Heart left ventricle (tissue), 16 donors: ENCODE results near the gene ANKRD44. TPM values are rescaled to one million over a fixed set of nuclear protein-coding genes. Genes with fewer than 3 reads are reported as not detected.

ENCODE experiments used
- ATAC-seq, 4 donors: fragments of 200-7000 bp; cut with Tn5 transposase; one replicate each; pipeline ENCODE4 v1.9.1; 2020 to 2022; ENCODE audit warnings: moderate library complexity in 4 of 4, mild to moderate bottlenecking in 3 of 4, moderate number of reproducible peaks in 1 of 4
- DNase-seq, 5 donors: peaks; one replicate each; pipeline ENCODE4 v3.0.0-alpha.2; 2020
- H3K27ac ChIP-seq, 12 donors: fragments of 200-600 bp; sonication (generic) in 4 of 12; one replicate each; pipeline versions ENCODE4 v1.5.0 to v1.8.0; 2016 to 2022; ENCODE audit warnings: mild to moderate bottlenecking in 2 of 12
- H3K27me3 ChIP-seq, 9 donors: fragments of 200-600 bp; sonication (generic) in 2 of 9; one replicate each; pipeline versions ENCODE4 v1.5.1 to v1.8.0; 2016 to 2022; ENCODE audit warnings: mild to moderate bottlenecking in 3 of 9
- H3K36me3 ChIP-seq, 9 donors: fragments of 200-600 bp; sonication (generic) in 2 of 9; one replicate each; pipeline versions ENCODE4 v1.5.0 to v1.8.0; 2018 to 2022; ENCODE audit warnings: mild to moderate bottlenecking in 2 of 9
- H3K4me1 ChIP-seq, 12 donors: fragments of 200-600 bp; sonication (generic) in 4 of 12; one replicate each; pipeline versions ENCODE4 v1.5.0 to v1.8.0; 2016 to 2022; ENCODE audit warnings: mild to moderate bottlenecking in 3 of 12
- H3K4me3 ChIP-seq, 12 donors: fragments of 200-600 bp; sonication (generic) in 4 of 12; one replicate each; pipeline versions ENCODE4 v1.5.0 to v1.8.0; 2017 to 2022; ENCODE audit warnings: mild to moderate bottlenecking in 9 of 12, moderate library complexity in 4 of 12
- H3K9me3 ChIP-seq, 12 donors: fragments of 200-600 bp; sonication (generic) in 4 of 12; one replicate each; pipeline versions ENCODE4 v1.5.0 to v1.8.0; 2016 to 2022; ENCODE audit warnings: mild to moderate bottlenecking in 1 of 12
- POLR2A ChIP-seq, 2 donors: fragments of 450-650 bp; IDR thresholded peaks; one replicate each; pipeline ENCODE4 v1.6.1; 2017; ENCODE audit warnings: antibody characterized with exemption in 2 of 2, mild to moderate bottlenecking in 2 of 2, moderate library complexity in 2 of 2
- WGBS, 4 donors: extraction: QIAGEN DNeasy Blood & Tissue Kit in 2 of 4; methylation state at CpG; one replicate each; pipeline versions ENCODE4 v1.1.5 to v1.1.7; 2013 to 2018; 5-methylcytosine and 5-hydroxymethylcytosine counted together
- intact Hi-C, 10 donors: fragments of 100-400 bp; cut with DNase I; formaldehyde crosslinking; loops; one replicate each; pipeline versions ENCODE4 v1.11.1 to v1.14.2; 2022
- polyA plus RNA-seq, 2 donors: library from polyadenylated mRNA; stranded (reverse); fragments of 200-250 nt; gene quantifications; one replicate each; pipeline ENCODE4 v1.2.3, GENCODE V29; 2013
- total RNA-seq, 9 donors: library from RNA; depleted of rRNA in 2 of 9; stranded (reverse); fragments of >200 nt in 2 of 9; fragmentation: NEBNext Ultra II Directional in 3 of 9; extraction: Animal tissue kit (Norgen Biotek cat#: 25700) in 3 of 9; gene quantifications; one replicate each; pipeline versions ENCODE4 v1.1.0 to v1.2.4, GENCODE V29; 2016 to 2023
- TF ChIP-seq, protein P1 (sequence below), 12 donors: fragments of 200-600 bp; sonication (generic) in 4 of 12; IDR thresholded peaks; one replicate each; pipeline versions ENCODE4 v1.5.0 to v1.8.0; 2018 to 2022; ENCODE audit warnings: antibody characterized with exemption in 12 of 12, mild to moderate bottlenecking in 5 of 12
- donor health status: ischemic (EF 13 %, LVEDD 7.1; RV severe dilation, severe dysfunction).
- donor health status: healthy with polysubstance abuse.
- donor health status: DM: no; HTN: yes; CAD: no.
- donor health status: DM: no; HTN: no; CAD: no.
- donor health status: ischemic (EF 25% LVEDD 6.9; RV normal size, moderate dysfunction).
- donor health status: ischemic (EF 25% LVEDD 5.7; RV mildly dilated, moderate dysfunction).
- donor health status: healthy.
- donor health status: DM: yes; HTN: yes; CAD: no.
- donor health status: ischemic (EF 35%, LVEDD 5.7; RV mildly dilated, moderate dysfunction).
- donor health status: nonischemic (EF 11% LVEDD 7.7; RV severe dilation, severe dysfunction).
- donor health status: DM: yes; HTN: yes; CAD: no.
- donor health status: PGD.
- donor health status: ischemic (EF 29% LVEDD 5.4; RV normal size, mild dysfunction).
- donor health status: nonischemic (EF 23%, LVEDD 6.1; RV moderate dilation, normal function).

The ANKRD44 gene
- total and polyA plus RNA-seq, 11 donors: 2.4 to 30.6 (median 8.4) TPM

- no peaks in the 10 kb centered on the region for H3K9me3 ChIP-seq
- TF ChIP-seq, protein P1, sequence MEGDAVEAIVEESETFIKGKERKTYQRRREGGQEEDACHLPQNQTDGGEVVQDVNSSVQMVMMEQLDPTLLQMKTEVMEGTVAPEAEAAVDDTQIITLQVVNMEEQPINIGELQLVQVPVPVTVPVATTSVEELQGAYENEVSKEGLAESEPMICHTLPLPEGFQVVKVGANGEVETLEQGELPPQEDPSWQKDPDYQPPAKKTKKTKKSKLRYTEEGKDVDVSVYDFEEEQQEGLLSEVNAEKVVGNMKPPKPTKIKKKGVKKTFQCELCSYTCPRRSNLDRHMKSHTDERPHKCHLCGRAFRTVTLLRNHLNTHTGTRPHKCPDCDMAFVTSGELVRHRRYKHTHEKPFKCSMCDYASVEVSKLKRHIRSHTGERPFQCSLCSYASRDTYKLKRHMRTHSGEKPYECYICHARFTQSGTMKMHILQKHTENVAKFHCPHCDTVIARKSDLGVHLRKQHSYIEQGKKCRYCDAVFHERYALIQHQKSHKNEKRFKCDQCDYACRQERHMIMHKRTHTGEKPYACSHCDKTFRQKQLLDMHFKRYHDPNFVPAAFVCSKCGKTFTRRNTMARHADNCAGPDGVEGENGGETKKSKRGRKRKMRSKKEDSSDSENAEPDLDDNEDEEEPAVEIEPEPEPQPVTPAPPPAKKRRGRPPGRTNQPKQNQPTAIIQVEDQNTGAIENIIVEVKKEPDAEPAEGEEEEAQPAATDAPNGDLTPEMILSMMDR (IDR thresholded peaks at IDR 0.05): no peak
- TF ChIP-seq POLR2A (IDR thresholded peaks at IDR 0.05): no peak
- intact Hi-C loops: no loop called here
- no peaks in the 10 kb centered on the region for H3K4me1 ChIP-seq
- no peak for DNase-seq
- H3K27me3 ChIP-seq: no peaks in the 10 kb centered on the region
- 84 to 90% (median 88%) methylated on average over 1 of the region's 1 CpG for WGBS, 4 donors
- H3K27ac ChIP-seq: no peak overlapping the region
- H3K4me3 ChIP-seq: no peak overlapping the region
- ATAC-seq: no peak
- H3K36me3 ChIP-seq: no peaks in the 10 kb centered on the region
Observed at GRCh38 chr2:196974970-196975369, 335.6 kb downstream of the ANKRD44 start.

DNA sequence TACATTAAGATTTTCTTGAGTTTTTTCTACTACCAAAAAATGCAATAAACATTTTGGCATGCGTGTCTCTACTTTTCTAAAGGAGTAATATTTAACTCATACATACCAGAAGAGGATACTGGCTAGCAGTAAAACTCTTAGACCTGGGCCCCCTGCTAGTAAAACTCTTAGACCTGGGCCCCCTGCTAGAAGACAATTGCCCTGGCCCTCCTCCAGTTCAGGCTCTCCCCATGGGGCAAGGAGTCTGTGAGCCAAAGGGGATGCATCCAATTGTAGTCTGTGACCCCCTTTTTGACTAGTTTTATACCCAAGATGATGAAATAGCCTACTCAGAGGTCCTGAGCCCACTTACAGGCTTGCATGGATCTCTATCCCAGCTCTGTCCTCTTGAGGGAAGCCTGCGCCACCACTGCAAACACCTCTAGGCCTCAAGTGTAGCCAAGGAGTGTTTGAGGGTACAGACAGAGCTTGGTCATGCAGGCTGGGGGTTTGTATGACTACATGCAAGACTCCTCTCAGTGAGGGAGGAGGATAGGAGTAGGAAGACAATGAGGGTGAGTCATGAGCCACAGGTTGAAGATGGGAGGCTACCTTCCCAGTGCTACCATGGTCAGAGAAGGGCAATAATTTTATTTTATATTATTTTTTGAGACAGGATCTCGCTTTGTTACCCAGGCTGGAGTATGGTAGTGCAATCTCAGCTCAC, 338.9 kb downstream of the ANKRD44 start:
- intact Hi-C loops: no loop called here
- peaks cover 0 to 7% (median 0%) of the 10 kb centered on the region in 12 donors for H3K4me1 ChIP-seq
- ATAC-seq: no peak
- H3K27ac ChIP-seq: no peak overlapping the region
- H3K27me3 ChIP-seq: no peaks in the 10 kb centered on the region
- H3K36me3 ChIP-seq: no peaks in the 10 kb centered on the region
- H3K9me3 ChIP-seq: peaks cover 0 to 3% (median 0%) of the 10 kb centered on the region in 12 donors
- TF ChIP-seq, protein P1 (IDR thresholded peaks at IDR 0.05): no peak
- 65 to 77% (median 73%) methylated on average over 3 of the region's 3 CpGs for WGBS, 4 donors
- H3K4me3 ChIP-seq: no peak overlapping the region
- no peak for DNase-seq

DNA sequence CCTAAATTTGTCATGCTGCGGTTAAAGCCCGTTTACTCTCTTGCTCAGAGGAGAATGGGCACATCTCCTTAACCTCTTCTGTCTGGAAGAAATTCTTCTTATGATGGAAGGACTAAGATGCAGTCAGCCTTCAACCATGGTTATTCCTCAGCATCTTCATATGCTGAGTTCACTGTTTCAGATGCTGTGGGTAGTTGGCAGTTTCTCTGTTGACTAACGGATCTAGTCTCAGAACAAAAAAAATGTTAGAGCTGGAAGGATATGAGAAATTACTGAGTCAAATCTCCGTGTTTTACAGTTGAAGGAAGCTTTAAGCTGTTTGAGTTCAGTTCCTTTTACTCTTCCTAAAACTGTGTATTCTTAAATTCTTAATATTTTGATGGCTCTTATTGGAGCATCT, 340.5 kb downstream of the ANKRD44 start:
- ATAC-seq (no peak), DNase-seq (no peak)
- peaks cover 0 to 3% (median 0%) of the 10 kb centered on the region in 12 donors for H3K9me3 ChIP-seq
- H3K27me3 ChIP-seq: no peaks in the 10 kb centered on the region
- intact Hi-C loops: no loop called here
- H3K4me1 ChIP-seq: peaks cover 0 to 16% (median 0%) of the 10 kb centered on the region in 12 donors
- no peak overlapping the region for H3K27ac ChIP-seq
- H3K36me3 ChIP-seq: no peaks in the 10 kb centered on the region
- H3K4me3 ChIP-seq: no peak overlapping the region
- TF ChIP-seq POLR2A (IDR thresholded peaks at IDR 0.05): no peak
- WGBS, 4 donors: 67 to 75% (median 70%) methylated on average over 4 of the region's 4 CpGs

- Histone ChIP-seq H3K4me3 (no peak overlapping the region), H3K4me1 (peaks cover 0 to 16% (median 0%) of the 10 kb centered on the region in 12 donors), H3K27ac (no peak overlapping the region), H3K36me3 (no peaks in the 10 kb centered on the region), H3K9me3 (peaks cover 0 to 3% (median 0%) of the 10 kb centered on the region in 12 donors), H3K27me3 (no peaks in the 10 kb centered on the region)
- WGBS, 4 donors: 90 to 95% (median 92%) methylated on average over 1 of the region's 1 CpG
- TF ChIP-seq POLR2A (IDR thresholded peaks at IDR 0.05): no peak
- TF ChIP-seq, protein P1 (IDR thresholded peaks at IDR 0.05): no peak
- intact Hi-C loops: no loop called here
- no peak for DNase-seq
- ATAC-seq: no peak
Observed at GRCh38 chr2:196968516-196968915, 342.1 kb downstream of the ANKRD44 start.

GRCh38 chr2:196967775-196968174, 342.8 kb downstream of the ANKRD44 start:
- H3K27me3 ChIP-seq: no peaks in the 10 kb centered on the region
- no peak for TF ChIP-seq POLR2A (IDR thresholded peaks at IDR 0.05)
- TF ChIP-seq, protein P1 (IDR thresholded peaks at IDR 0.05): no peak
- H3K4me3 ChIP-seq: no peak overlapping the region
- H3K4me1 ChIP-seq: peaks cover 0 to 16% (median 0%) of the 10 kb centered on the region in 12 donors
- no peak overlapping the region for H3K27ac ChIP-seq
- peaks cover 0 to 3% (median 0%) of the 10 kb centered on the region in 12 donors for H3K9me3 ChIP-seq
- intact Hi-C loops: no loop called here
- 80 to 93% (median 85%) methylated on average over 3 of the region's 3 CpGs for WGBS, 4 donors
- DNase-seq (no peak), ATAC-seq (no peak)
- no peaks in the 10 kb centered on the region for H3K36me3 ChIP-seq
